DMS53 (cell line): Measurements from ENCODE around the gene RBP5.

Experiments used
- DNase-seq: peaks from one replicate; lab custom pipeline; 2025; lab: John Stamatoyannopoulos, UW

Gene RBP5

GRCh38 chr12:7128681-7129286 lies at the start of gene RBP5:
RBP5 (minus strand) TSS chr12:7128889; CDS start chr12:7128775, 114 bp downstream.
- peak; percentile 42 for DNase-seq

DNA sequence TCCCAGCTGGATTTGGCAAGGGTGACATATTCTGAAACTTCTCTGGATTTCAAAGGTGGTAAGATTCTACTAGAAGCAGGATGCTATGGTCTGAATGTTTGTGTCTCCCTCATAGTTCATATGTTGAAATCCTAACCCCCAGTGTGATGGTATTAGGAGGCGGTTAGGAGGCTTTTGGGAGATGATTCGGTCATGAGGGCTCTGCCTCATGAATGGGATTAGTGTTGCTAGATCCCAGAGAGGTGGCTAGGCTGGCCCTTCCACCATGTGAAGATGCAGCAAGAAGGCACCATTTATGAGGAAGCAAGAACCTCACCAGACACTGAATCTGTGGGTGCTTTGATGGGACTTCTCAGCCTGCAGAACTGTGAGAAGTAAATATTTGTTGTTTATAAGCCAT lies 49.8 kb upstream of the RBP5 start:
- no peak for DNase-seq

- DNase-seq, result no peak
Measured at GRCh38 chr12:7176595-7176994, 47.9 kb upstream of the RBP5 start.

GRCh38 chr12:7175493-7175892 lies 46.8 kb upstream of the RBP5 start:
- DNase-seq, result no peak

GRCh38 chr12:7171854-7172253 lies 43.2 kb upstream of the RBP5 start:
- peak; percentile 38 for DNase-seq

DNA sequence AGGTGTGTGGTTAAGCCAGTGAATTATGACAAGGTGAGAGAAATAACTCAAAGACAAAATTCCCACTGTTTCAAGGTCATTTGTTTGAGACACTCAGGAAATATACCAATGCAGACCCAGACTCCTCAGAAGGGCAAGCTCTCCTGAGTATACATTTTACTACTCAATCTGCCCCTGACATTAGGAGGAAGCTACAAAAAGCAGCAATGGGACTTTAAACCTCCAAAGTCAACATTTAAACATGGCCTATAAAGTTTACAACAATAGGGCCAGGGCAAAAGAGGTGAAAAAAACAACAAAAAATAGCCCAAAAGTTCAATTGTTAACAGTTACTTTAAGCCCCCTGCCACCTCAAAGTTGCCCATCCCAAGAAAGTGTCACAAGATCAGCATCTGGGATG lies 41.3 kb upstream of the RBP5 start:
- no peak for DNase-seq

- DNase-seq, result peak; percentile 98
Measured at GRCh38 chr12:7162691-7163114, 34.0 kb upstream of the RBP5 start.

- DNase-seq, result no peak
Measured at GRCh38 chr12:7161811-7162210, 33.1 kb upstream of the RBP5 start.

DNA sequence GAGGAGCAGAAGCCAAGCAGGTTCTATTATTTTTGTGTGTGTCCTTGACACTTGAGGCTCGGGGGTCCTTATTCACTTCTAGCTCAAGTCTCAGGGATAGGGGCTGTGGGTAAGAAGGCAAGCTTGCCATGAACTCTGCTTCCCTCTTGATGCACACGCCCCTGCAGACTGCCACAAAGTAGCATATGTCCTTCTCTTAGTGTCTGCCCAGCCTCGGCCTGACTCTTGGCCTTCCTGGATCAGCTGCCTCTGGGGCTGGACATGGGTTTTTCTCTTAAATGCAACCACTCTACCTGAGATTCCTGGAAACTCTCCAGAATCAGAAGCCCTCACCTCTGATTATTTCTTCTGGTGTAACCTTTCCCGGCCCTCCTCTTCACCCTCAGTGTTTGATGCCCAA lies 32.6 kb upstream of the RBP5 start:
- no peak for DNase-seq

DNA sequence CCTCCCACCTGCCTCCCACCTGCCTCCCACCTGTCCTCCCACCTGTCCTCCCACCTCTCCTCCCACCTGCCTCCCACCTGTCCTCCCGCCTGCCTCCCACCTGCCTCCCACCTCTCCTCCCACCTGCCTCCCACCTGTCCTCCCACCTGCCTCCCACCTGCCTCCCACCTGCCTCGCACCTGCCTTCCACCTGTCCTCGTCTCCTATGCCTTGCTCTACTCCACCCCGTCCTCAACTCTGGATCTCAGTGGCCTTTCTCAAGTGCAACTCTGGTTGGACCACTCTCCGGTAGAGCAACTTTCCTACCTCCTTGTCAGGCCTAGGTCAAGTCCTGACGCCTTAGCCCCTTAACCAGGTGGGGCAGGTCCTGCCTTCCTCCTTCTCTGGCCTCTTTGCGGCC lies 31.5 kb upstream of the RBP5 start:
- DNase-seq, result peak; percentile 30

DNA sequence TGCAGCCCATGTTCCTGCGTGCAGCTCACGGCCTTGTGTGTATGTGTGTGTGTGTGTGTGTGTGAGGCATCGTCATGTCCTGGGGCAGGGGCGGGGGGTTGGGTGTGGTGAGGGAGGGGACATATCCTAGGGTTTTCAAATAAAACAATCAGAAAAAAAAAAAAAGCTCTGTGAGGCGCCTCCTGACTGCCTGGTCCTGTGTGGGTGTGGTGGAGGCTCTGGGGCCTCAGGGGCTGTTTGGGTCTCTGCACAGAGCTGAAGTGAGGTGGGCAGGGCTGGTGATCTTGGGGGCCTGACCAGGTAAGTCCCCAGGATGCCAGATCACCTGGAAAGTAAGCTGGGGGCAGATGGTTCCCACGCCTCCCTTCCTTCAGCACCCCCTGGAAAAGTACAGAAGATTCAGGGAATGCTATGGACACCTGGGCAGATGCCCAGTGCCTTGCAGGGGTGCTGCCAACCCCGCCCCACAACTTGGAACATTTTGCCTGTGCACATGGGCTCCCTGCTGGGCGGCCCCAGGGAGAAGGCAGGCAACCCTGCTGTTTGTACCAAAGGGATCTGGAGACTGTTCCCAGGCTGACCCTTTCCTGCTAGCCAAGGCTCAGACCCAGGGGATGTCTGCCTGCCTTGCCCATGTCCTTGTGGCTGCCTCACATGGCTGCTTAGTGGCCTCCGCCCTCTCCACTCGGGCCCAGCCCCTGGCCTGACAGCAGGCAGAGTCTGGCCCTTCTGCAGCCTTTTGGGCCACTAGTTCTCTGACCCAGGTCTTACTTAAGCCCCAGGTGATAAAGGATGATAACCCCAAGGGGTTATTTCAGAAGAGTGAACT lies 30.3 kb upstream of the RBP5 start:
- no peak for DNase-seq

- DNase-seq, result no peak
Measured at GRCh38 chr12:7157391-7157790, 28.7 kb upstream of the RBP5 start.

DNA sequence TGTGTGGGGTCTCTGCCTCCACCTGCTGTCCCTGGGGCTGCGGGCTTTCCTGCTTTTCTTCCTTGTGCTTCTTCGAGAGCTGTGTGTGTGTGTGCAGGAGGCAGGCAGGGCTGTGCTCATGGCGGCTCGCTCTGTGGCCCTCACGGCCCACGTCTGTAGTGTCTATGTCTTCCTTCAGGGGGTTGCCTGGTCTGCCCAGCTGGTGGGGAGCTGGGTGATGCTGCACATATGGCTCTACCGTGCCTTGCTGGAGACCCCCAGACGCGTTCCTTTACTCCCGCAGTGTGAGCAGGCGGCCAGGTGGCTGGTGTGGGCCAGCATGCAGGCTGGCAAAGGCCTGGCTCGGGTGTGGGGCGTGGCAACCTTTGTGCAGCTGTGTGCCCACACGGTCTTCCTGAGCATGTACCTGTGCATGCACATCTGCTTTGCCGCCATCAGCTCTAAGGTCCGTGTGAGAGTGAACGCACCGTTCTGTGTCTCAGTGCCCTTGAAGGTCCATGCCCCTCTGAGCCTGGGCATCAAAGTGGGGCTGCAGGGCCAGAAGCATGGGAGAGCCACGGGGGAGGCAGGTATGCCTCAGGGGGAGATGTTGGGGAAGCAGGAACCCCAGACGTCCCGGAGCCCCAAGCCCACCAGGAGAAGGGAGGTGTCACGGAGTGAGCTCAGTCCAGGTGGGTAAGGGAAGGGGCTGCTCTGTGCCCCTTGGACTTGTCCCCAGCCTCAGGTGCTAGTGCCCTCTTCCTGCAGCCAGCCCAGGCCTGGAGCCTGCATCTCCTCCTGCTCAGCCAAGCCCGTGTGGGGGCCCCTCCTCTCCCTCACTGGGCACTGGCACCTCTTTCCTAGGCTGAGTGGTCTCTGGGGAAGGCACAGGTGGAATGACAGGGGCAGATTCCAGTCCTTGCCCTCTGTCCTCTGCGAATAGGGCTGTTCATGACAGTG lies 27.8 kb upstream of the RBP5 start:
- no peak for DNase-seq

- peak; percentile 90 for DNase-seq
Measured at GRCh38 chr12:7155471-7156034, 26.9 kb upstream of the RBP5 start.

DNA sequence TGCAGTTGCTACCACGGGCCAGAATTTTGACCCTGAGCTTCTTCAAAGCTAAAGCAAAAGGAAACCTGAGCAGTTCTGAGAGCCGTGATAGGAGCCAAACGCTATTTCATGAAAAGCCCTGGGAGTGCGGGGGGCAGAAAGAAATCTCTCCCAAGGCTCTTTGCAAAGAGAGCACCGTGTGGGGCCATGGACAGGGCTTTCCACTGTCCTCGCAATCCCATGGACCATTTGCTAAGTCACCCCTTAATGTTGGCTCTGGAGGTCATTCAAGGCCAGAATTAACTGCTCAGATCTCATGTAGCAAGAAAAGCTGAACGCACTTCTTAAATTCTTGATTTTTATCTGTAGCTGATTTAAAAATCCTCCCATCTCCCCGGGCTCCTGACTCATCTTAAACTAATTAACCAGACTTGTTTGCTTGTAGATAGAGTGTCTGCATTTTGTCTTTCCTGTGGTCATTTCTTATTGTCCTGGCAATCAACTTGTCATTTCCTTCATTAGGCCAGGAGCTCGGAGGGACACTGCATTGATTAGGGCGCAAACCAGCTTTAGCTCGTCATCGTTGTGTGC lies 26.3 kb upstream of the RBP5 start:
- DNase-seq, result no peak

GRCh38 chr12:7154042-7154441 lies 25.4 kb upstream of the RBP5 start:
- DNase-seq, result no peak

DNA sequence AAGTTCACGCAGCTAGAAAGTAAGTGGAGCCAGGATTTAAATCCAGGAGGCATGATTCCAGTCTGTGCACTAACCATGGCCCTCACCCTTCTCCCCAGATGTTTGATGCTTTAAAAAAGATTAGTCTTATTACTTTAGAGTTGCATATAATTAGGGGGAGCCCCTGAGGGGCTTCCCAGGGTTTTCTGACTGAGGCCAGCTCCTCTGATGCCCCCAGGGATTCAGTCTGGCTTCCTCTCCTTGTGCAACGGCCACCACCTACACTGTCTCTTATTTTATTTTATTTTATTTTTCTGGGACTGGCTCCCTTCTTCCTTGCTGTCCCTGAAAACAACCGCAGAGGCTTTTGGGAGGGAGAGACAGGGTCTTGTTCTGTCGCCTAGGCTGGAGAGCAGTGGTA lies 24.1 kb upstream of the RBP5 start:
- DNase-seq, result no peak

DNA sequence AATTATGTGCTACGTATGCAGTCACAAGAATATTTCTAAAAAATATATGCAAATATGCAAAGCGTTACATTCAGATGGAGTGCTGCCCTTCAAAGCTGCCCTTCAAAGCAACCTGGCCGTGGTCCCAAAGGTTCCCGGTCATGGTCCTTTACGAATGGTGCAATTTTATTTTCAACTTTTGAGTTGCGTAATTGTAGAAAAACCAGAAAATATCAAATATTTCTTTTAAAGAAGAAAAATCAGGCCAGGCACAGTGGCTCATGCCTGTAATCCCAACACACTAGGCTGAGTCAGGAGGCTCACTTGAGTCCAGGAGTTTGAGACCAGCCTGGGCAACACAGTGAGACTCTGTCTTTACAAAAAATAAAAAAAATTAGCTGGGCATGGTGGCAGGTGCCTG lies 22.8 kb upstream of the RBP5 start:
- DNase-seq, result no peak

DNA sequence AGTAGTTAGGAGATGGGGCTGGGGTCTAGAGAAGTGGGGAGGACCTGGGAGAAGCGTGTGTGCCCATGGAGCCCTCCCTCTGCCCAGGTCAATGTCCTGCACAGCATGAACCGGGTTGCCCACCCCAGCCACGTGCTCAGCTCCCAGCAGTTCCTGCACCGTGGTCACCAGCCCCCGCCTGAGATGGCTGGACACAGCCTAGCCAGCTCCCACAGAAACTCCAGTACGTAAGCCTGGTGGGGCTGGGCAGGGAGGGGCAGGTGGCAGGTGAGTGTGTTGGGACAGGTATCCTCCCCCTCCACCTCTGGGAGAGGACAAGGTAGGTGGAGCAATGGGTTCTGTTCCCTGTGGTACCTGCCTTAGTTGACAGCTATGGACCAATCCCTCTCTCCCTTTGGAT lies 22.2 kb upstream of the RBP5 start:
- DNase-seq, result no peak

DNA sequence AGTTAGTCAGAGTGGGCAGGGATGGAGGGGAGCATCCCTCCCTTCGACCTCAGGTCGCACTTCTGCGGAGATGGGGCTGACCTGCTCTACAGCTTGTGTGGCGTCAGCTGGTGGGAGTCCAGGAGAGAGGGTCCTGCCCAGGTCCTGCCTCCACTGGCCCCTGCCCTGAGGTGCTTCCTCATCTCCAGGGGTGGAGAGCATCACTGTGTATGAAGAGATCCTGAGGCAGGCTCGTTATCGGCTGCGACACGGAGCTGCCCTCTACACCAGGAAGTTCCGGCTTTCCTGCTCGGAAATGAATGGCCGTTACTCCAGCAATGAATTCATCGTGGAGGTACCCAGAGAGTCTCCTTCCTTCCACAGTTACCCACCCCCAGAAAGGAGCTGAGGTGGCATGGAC lies 21.7 kb upstream of the RBP5 start:
- no peak for DNase-seq

DNA sequence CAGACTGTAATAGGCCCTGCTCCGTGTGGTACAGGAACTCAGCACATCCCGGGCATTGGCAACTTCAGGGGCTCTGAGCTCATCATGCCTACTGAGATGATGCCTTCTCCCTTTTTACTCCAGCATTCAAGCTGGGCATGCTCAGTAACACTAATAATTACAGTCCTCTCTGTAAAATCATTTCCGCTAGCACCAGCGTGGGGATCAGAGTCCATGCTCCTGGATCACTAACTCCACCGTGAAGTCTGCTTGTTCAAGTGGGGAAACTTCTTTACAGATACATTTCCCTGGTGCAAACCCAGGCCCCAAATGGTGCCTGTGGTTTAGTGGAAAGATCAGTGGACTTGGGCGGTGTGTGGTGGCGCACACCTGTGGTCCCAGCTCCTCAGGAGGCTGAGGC lies 18.2 kb upstream of the RBP5 start:
- no peak for DNase-seq

GRCh38 chr12:7146228-7146627 lies 17.5 kb upstream of the RBP5 start:
- no peak for DNase-seq
